ENCODE measurements around the gene SEC16B. TPM values are rescaled to one million over a fixed set of nuclear protein-coding genes. Genes with fewer than 3 reads are reported as not detected.
"Not testable (repeated sequence)": the region's sequence is repeated elsewhere in the genome, so short reads cannot be mapped to it uniquely, and the experiment has no call there.

The SEC16B gene
- polyA plus RNA-seq, 1 experiment, result 1.5 TPM

- DNase-seq (ENCODE audit: low read depth), result no peak
- POLR2A ChIA-PET, result no interaction called here
- Histone ChIP-seq H3K4me3 (ENCODE audit: low read depth, low read length) (no peak overlapping the region), H3K27me3 (ENCODE audit: control insufficient read depth, insufficient read depth, low read length) (peaks cover 2% of the 10 kb centered on the region), H3K36me3 (ENCODE audit: control insufficient read depth, insufficient read depth, low read length) (no peaks in the 10 kb centered on the region)
- CTCF ChIA-PET, result interaction anchor here (0.5 kb wide), 1 partner anchor 823 kb away, joined by 4 read pairs; no protein-coding TSS in a partner anchor
- TF ChIP-seq CTCF (IDR thresholded peaks at IDR 0.05; ENCODE audit: insufficient read depth, low read depth, low read length), result no peak
Observed at GRCh38 chr1:178004926-178005391, 35.1 kb upstream of the SEC16B start.

- TF ChIP-seq CTCF (IDR thresholded peaks at IDR 0.05; ENCODE audit: insufficient read depth, low read depth, low read length), result no peak
- no peaks in the 10 kb centered on the region for H3K36me3 ChIP-seq (ENCODE audit: control insufficient read depth, insufficient read depth, low read length)
- peaks cover 2% of the 10 kb centered on the region for H3K27me3 ChIP-seq (ENCODE audit: control insufficient read depth, insufficient read depth, low read length)
- no peak overlapping the region for H3K4me3 ChIP-seq (ENCODE audit: low read depth, low read length)
- no peak for DNase-seq (ENCODE audit: low read depth)
- ChIA-PET CTCF (interaction anchor here (2.0 kb wide), 1 partner anchor 13 kb away, joined by 6 read pairs; no protein-coding TSS in a partner anchor), POLR2A (no interaction called here)
Observed at GRCh38 chr1:177998696-177999631, 29.1 kb upstream of the SEC16B start.

GRCh38 chr1:177996957-177997356 is 27.1 kb upstream of the SEC16B start:
- Histone ChIP-seq H3K27me3 (ENCODE audit: control insufficient read depth, insufficient read depth, low read length) (no peaks in the 10 kb centered on the region), H3K4me3 (ENCODE audit: low read depth, low read length) (no peak overlapping the region), H3K36me3 (ENCODE audit: control insufficient read depth, insufficient read depth, low read length) (no peaks in the 10 kb centered on the region)
- CTCF ChIA-PET, result interaction anchor here (1.1 to 2.0 kb wide), 2 partner anchors 11 to 13 kb away, joined by 3 to 6 read pairs; no protein-coding TSS in a partner anchor
- POLR2A ChIA-PET, result no interaction called here
- DNase-seq (ENCODE audit: low read depth), result no peak
- no peak for TF ChIP-seq CTCF (IDR thresholded peaks at IDR 0.05; ENCODE audit: insufficient read depth, low read depth, low read length)

GRCh38 chr1:177995369-177995768 is 25.5 kb upstream of the SEC16B start:
- no peaks in the 10 kb centered on the region for H3K27me3 ChIP-seq (ENCODE audit: control insufficient read depth, insufficient read depth, low read length)
- DNase-seq (ENCODE audit: low read depth), result no peak
- TF ChIP-seq CTCF (IDR thresholded peaks at IDR 0.05; ENCODE audit: insufficient read depth, low read depth, low read length), result no peak
- no peaks in the 10 kb centered on the region for H3K36me3 ChIP-seq (ENCODE audit: control insufficient read depth, insufficient read depth, low read length)
- ChIA-PET CTCF (interaction anchor here (1.5 kb wide), 1 partner anchor 10 kb away, joined by 5 read pairs; no protein-coding TSS in a partner anchor), POLR2A (no interaction called here)
- H3K4me3 ChIP-seq (ENCODE audit: low read depth, low read length), result no peak overlapping the region

- POLR2A ChIA-PET; DNase-seq (ENCODE audit: low read depth); H3K4me3 ChIP-seq (ENCODE audit: low read depth, low read length); H3K36me3 ChIP-seq (ENCODE audit: control insufficient read depth, insufficient read depth, low read length); H3K27me3 ChIP-seq (ENCODE audit: control insufficient read depth, insufficient read depth, low read length): not testable (repeated sequence)
- CTCF ChIA-PET, result interaction anchor here (1.2 to 2.4 kb wide), 3 partner anchors 9 to 40 kb away, joined by 4 to 6 read pairs (median 5); no protein-coding TSS in a partner anchor
Observed at GRCh38 chr1:177986281-177986680, 16.4 kb upstream of the SEC16B start.

Data from BJ (cell line).